Ishikawa (cell line): ENCODE data around the gene CCDC186.

ENCODE experiments used
- CEBPB ChIP-seq: IDR thresholded peaks from 2 replicates; pipeline ENCODE4 v1.6.1; 2012
- CREB1 ChIP-seq: IDR thresholded peaks from 2 replicates; pipeline ENCODE4 v1.6.1; 2012; ENCODE audit warnings: low read depth
- EGR1 ChIP-seq: IDR thresholded peaks from 2 replicates; pipeline ENCODE4 v1.6.1; 2012
- EP300 ChIP-seq: IDR thresholded peaks from 2 replicates; pipeline ENCODE4 v1.6.1; 2012; ENCODE audit warnings: borderline replicate concordance
- FOXM1 ChIP-seq: IDR thresholded peaks from 2 replicates; pipeline ENCODE4 v1.6.1; 2012; ENCODE audit warnings: low read depth, borderline replicate concordance
- MAX ChIP-seq: IDR thresholded peaks from 2 replicates; pipeline ENCODE4 v1.6.1; 2012
- NFIC ChIP-seq: IDR thresholded peaks from 2 replicates; pipeline ENCODE4 v1.6.1; 2012
- RAD21 ChIP-seq: IDR thresholded peaks from 2 replicates; pipeline ENCODE4 v1.6.1; 2012; ENCODE audit warnings: low read depth
- REST ChIP-seq: IDR thresholded peaks from 2 replicates; pipeline ENCODE4 v1.6.1; 2012; ENCODE audit warnings: low read depth, mild to moderate bottlenecking
- TAF1 ChIP-seq: IDR thresholded peaks from 2 replicates; pipeline ENCODE4 v1.6.1; 2012; ENCODE audit warnings: low read depth, mild to moderate bottlenecking
- TCF12 ChIP-seq: IDR thresholded peaks from 2 replicates; pipeline ENCODE4 v1.6.1; 2012; ENCODE audit warnings: low read depth
- TEAD4 ChIP-seq: IDR thresholded peaks from 2 replicates; pipeline ENCODE4 v1.6.1; 2012
- YY1 ChIP-seq: IDR thresholded peaks from 2 replicates; pipeline ENCODE4 v1.6.1; 2012; ENCODE audit warnings: low read depth
- ZBTB7A ChIP-seq: IDR thresholded peaks from 2 replicates; pipeline ENCODE4 v1.6.1; 2012; ENCODE audit warnings: low read depth
- TF ChIP-seq, protein P1 (sequence below): IDR thresholded peaks from 2 replicates; pipeline ENCODE4 v1.6.1; 2012

Gene CCDC186

GRCh38 chr10:114179148-114179547, 5.1 kb upstream of the CCDC186 start, which contains the start of gene TDRD1:
TSS of gene TDRD1 (plus strand) at chr10:114179353. CDS start at chr10:114187832, 8,479 bp downstream.
- TF ChIP-seq YY1, result no peak

- TF ChIP-seq TCF12, result no peak
- no peak for TF ChIP-seq CEBPB
- no peak for TF ChIP-seq EP300
- TF ChIP-seq NFIC, result no peak
- TF ChIP-seq ZBTB7A, result no peak
- TF ChIP-seq REST, result no peak
- TF ChIP-seq, protein P1, sequence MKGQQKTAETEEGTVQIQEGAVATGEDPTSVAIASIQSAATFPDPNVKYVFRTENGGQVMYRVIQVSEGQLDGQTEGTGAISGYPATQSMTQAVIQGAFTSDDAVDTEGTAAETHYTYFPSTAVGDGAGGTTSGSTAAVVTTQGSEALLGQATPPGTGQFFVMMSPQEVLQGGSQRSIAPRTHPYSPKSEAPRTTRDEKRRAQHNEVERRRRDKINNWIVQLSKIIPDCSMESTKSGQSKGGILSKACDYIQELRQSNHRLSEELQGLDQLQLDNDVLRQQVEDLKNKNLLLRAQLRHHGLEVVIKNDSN, result no peak
- no peak for TF ChIP-seq CREB1
- no peak for TF ChIP-seq RAD21
- no peak for TF ChIP-seq TEAD4
- TF ChIP-seq YY1, result no peak
- TF ChIP-seq EGR1, result no peak
- TF ChIP-seq FOXM1, result no peak
- no peak for TF ChIP-seq TAF1
- no peak for TF ChIP-seq MAX
Measured at GRCh38 chr10:114176511-114176910, 2.5 kb upstream of the CCDC186 start.

DNA sequence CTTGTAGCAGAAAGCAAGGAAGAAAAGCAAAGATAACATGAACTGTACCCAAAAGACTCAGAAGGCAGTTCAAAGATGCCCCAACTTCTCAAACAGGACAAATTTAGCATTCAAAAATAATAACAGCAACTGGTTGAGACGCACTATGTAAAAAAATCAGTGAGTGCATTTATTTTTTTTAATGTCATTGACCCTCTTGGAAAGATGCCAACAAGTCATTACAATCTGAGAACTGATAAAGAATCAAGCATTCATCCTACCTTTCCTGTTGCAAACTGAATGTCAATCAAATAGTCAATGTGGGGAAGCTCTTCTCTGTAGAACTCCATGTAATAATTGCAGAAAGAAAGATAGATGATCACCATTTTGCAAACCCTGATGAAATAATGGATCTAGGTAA, 1.7 kb upstream of the CCDC186 start:
- no peak for TF ChIP-seq EGR1
- no peak for TF ChIP-seq CREB1
- TF ChIP-seq EP300, result no peak
- TF ChIP-seq TAF1, result no peak
- no peak for TF ChIP-seq MAX
- TF ChIP-seq YY1, result no peak
- TF ChIP-seq, protein P1, result no peak
- peak; percentile 64 for TF ChIP-seq NFIC
- TF ChIP-seq ZBTB7A, result no peak

DNA sequence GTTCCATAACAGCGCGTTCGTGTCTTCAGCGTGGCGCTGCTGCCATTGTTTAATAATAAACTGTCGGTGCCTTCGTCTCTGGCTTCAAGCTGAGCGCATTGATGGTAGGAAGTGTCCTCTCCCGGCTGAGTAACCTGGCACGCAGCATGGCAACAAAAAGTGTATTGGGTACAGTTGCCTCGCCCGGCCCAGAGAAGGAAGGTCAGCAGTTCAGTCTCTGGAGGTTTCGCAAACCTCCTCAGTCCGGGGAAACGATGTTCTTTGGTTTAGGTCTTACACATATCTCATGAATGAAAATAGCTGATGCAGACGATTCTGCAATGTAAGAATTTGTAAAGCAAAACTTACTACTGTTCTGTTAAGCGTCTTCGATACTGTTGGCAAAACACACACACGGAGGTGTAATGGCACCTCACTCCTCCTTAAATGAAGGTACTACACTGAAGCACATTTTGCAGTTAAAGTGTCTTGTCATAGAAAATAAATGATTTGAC, 739 bp upstream of the CCDC186 start:
- peak; percentile 81; the same call in 1 of the 2 replicates for TF ChIP-seq MAX
- no peak for TF ChIP-seq ZBTB7A
- TF ChIP-seq REST, result no peak
- no peak for TF ChIP-seq RAD21
- TF ChIP-seq CEBPB, result peak; percentile 85
- TF ChIP-seq TEAD4, result 0 out of 2 replicates have a peak, but pooled peaks have one; percentile 26
- TF ChIP-seq NFIC, result peak; percentile 35; the same call in 1 of the 2 replicates
- TF ChIP-seq EGR1, result no peak

DNA sequence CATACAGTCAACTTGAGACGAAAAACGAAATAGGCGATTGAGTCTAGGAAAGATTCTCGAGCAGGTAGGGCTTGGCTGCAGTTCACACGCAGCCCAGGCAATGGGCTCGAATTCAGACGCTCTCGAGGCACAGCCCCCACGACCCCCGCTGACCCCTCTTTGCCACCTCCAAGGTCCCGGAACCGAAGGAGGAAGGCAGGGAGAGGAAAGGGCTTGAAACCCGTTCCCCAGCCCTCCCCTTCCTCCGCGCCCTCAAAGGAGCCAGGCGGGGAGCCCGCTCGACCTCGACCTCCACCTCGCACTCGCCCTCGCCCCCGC, 441 bp downstream of the CCDC186 start:
- TF ChIP-seq ZBTB7A, result peak; percentile 91
- no peak for TF ChIP-seq CEBPB

DNA sequence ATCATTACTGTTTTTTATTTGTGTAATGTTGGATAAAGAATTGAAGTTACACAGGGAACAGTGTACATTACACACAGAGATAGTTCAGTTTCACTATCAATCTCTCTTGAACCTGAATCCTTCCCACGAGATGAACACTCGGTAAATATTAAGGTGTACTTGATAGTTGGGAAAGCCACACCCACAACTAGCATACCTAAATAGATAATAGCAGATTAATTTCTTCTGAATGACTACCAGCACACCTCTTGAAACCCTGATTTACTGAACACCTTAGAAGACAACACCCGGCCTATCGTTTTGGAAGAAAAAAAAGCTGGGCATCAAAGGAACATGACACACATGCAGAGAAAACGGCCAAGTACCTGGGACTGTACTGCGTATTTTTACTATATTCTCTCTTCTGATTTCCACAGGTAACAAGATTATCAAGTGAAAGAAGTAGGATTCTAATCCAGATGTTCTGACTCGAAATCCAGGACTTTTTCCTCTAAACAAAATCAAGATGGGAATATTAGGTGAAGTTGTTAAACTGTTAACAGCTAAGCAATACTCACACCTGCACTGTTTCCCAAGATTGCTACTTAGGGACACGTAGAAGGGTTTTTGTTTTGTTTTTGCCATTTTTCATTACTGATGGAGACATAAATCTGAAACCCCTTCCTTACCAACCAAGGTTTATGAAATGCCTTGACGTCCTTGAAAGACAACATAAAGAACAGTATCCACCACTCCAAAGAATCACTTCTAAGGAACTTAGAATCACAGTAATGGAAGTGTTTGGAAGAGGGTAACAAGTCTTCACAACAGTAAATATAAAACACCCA, 1.0 kb downstream of the CCDC186 start:
- TF ChIP-seq REST (no peak), YY1 (no peak), EGR1 (no peak), TEAD4 (no peak), CEBPB (no peak), ZBTB7A (no peak), EP300 (no peak), CREB1 (no peak), TCF12 (no peak), MAX (no peak)
